Parathyroid adenoma (tissue), 2 donors: ENCODE data around the gene EPS8L2.

Experiments
- H2AFZ ChIP-seq: fragments of 300-600 bp; sonication (generic); one replicate; pipeline ENCODE4 v1.7.0; 2017; ENCODE audit warnings: antibody characterized with exemption, mild to moderate bottlenecking
- H3K27ac ChIP-seq: fragments of 300-600 bp; sonication (generic); one replicate; pipeline ENCODE4 v1.7.0; 2017
- H3K27me3 ChIP-seq: fragments of 300-600 bp; sonication (generic); one replicate; pipeline ENCODE4 v1.7.0; 2017; ENCODE audit warnings: low read length; ENCODE audit not compliant: control insufficient read depth, insufficient read depth
- H3K36me3 ChIP-seq: fragments of 300-600 bp; sonication (generic); one replicate; pipeline ENCODE4 v1.7.0; 2017; ENCODE audit warnings: low read length; ENCODE audit not compliant: control insufficient read depth, insufficient read depth
- H3K4me1 ChIP-seq: fragments of 300-600 bp; sonication (generic); one replicate; pipeline ENCODE4 v1.7.0; 2017; ENCODE audit warnings: control low read depth
- H3K4me2 ChIP-seq: fragments of 300-600 bp; sonication (generic); one replicate; pipeline ENCODE4 v1.7.0; 2017; ENCODE audit warnings: low read length
- H3K4me3 ChIP-seq: fragments of 300-600 bp; sonication (generic); one replicate; pipeline ENCODE4 v1.7.0; 2017; ENCODE audit warnings: low read depth, low read length
- H3K79me2 ChIP-seq: fragments of 300-600 bp; sonication (generic); one replicate; pipeline ENCODE4 v1.7.0; 2017; ENCODE audit warnings: control low read depth
- H3K9ac ChIP-seq: fragments of 300-600 bp; sonication (generic); one replicate; pipeline ENCODE4 v1.7.0; 2017; ENCODE audit warnings: mild to moderate bottlenecking
- H3K9me3 ChIP-seq: fragments of 300-600 bp; sonication (generic); one replicate; pipeline ENCODE4 v1.7.0; 2017; ENCODE audit warnings: low read length; ENCODE audit not compliant: control insufficient read depth
- TF ChIP-seq, protein P1 (sequence below): fragments of 300-600 bp; sonication (generic); IDR thresholded peaks from one replicate; pipeline ENCODE4 v1.7.0; 2017; ENCODE audit warnings: antibody characterized with exemption, mild to moderate bottlenecking
- donor health status: primary hyperparathyroidism.

Gene EPS8L2

DNA sequence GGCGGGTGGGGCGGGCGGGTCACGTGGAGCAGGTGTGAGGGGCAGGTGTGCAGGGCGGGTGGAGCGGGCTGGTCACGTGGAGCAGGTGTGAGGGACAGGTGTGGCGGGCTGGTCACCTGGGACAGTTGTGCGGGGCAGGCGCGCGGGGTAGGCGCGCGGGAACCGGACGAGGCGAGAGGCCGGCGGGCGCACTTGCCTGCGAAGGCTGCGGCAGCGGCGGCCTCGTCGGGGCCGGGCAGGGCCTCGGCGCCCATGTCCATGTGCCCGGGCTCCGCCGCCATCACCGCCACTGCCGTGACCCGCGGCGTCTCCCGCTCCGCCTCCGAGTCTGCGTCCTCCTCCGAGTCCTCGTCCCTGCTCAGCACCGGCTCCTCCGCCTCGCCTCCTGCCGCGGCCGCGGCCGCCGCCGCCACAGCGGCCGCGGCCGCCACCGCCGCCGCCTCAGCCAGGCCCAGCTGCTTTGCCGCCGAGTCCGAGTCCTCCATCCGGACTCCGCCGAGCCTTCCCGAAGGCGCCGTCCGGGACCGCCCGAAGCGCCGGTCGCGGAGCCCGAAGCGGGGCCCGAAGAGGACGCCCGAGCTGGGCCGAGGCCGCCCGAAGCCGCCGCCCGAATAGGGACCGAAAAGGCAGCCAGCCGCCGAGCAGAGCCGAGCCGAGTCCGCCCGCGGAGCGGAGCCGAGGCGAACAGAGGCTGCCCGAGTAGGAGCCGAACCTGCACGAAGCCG, 11.3 kb upstream of the EPS8L2 start, which contains the start of gene DEAF1:
Gene DEAF1, minus strand, starts transcription at position 660 of the 725 bp plus-strand sequence. Its CDS starts 175 bp downstream, at position 485.
- Histone ChIP-seq H3K9me3 (no peaks in the 10 kb centered on the region), H3K79me2 (no peaks in the 10 kb centered on the region), H2AFZ (peak within 1 kb of the TSS; percentile 90), H3K9ac (peak within 1 kb of the TSS; percentile 83), H3K36me3 (no peaks in the 10 kb centered on the region), H3K4me2 (peak within 1 kb of the TSS; percentile 84), H3K4me3 (peak within 1 kb of the TSS; percentile 85), H3K4me1 (no peaks in the 10 kb centered on the region), H3K27ac (peak within 1 kb of the TSS; percentile 98), H3K27me3 (no peaks in the 10 kb centered on the region)
- TF ChIP-seq, protein P1, sequence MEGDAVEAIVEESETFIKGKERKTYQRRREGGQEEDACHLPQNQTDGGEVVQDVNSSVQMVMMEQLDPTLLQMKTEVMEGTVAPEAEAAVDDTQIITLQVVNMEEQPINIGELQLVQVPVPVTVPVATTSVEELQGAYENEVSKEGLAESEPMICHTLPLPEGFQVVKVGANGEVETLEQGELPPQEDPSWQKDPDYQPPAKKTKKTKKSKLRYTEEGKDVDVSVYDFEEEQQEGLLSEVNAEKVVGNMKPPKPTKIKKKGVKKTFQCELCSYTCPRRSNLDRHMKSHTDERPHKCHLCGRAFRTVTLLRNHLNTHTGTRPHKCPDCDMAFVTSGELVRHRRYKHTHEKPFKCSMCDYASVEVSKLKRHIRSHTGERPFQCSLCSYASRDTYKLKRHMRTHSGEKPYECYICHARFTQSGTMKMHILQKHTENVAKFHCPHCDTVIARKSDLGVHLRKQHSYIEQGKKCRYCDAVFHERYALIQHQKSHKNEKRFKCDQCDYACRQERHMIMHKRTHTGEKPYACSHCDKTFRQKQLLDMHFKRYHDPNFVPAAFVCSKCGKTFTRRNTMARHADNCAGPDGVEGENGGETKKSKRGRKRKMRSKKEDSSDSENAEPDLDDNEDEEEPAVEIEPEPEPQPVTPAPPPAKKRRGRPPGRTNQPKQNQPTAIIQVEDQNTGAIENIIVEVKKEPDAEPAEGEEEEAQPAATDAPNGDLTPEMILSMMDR = no peak

- Histone ChIP-seq H3K4me1 (no peaks in the 10 kb centered on the region), H3K27me3 (no peaks in the 10 kb centered on the region), H3K4me2 (peak overlapping the region; percentile 84), H3K9me3 (no peaks in the 10 kb centered on the region), H3K79me2 (no peaks in the 10 kb centered on the region), H3K27ac (peak overlapping the region; percentile 98), H3K9ac (peak overlapping the region; percentile 83), H2AFZ (peak overlapping the region; percentile 89), H3K4me3 (peak overlapping the region; percentile 85), H3K36me3 (no peaks in the 10 kb centered on the region)
- TF ChIP-seq, protein P1 = no peak
Observed at GRCh38 chr11:695288-695537, 10.8 kb upstream of the EPS8L2 start.

- TF ChIP-seq, protein P1 = no peak
- peak within 1 kb of the TSS; percentile 83 for H3K9ac ChIP-seq
Observed at GRCh38 chr11:695538-696248, 10.3 kb upstream of the EPS8L2 start, which contains the start of gene TMEM80. TSS of gene TMEM80 (plus strand) at chr11:695816. CDS start at chr11:695828, 12 bp downstream.

DNA sequence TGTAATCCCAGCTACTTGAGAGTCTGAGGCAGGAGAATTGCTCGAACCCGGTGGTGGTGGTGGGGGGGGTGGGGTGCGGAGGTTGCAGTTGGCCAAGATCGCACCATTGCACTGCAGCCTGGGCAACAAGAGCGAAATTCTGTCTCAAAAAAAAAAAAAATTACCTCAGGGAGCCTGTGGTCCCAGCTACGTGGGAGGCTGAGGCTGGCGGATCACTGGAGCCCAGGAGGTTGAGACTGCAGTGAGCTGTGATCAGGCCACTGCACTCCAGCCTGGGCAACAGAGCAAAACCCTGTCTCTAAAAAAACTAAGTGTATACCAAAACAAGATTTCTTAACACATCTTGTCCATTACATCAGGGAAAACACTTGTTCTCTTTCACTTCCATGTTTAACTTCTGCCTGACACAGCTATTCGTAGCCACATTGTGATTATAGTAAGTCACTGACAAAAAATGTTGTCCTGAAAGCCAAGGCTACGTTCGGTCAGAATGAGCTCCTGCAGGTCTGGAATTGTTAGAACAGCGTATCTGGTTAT, 9.0 kb upstream of the EPS8L2 start:
- Histone ChIP-seq H3K79me2 (no peaks in the 10 kb centered on the region), H3K4me3 (no peak overlapping the region), H3K4me2 (no peak overlapping the region), H3K36me3 (no peaks in the 10 kb centered on the region), H3K4me1 (no peaks in the 10 kb centered on the region), H3K27me3 (no peaks in the 10 kb centered on the region), H3K9me3 (no peaks in the 10 kb centered on the region), H2AFZ (no peak overlapping the region), H3K9ac (no peak overlapping the region), H3K27ac (no peak overlapping the region)
- TF ChIP-seq, protein P1 = no peak

More at GRCh38 chr11:695538-696248, 10.3 kb upstream of the EPS8L2 start, which contains the start of gene TMEM80:
- Histone ChIP-seq H3K9me3 (no peaks in the 10 kb centered on the region), H3K27ac (peak within 1 kb of the TSS; percentile 98), H2AFZ (peak within 1 kb of the TSS; percentile 90), H3K36me3 (no peaks in the 10 kb centered on the region), H3K27me3 (no peaks in the 10 kb centered on the region), H3K4me3 (peak within 1 kb of the TSS; percentile 85), H3K4me1 (no peaks in the 10 kb centered on the region), H3K4me2 (peak within 1 kb of the TSS; percentile 84), H3K79me2 (no peaks in the 10 kb centered on the region)
